NOMO-1 (cell line): Measurements from ENCODE around the gene MYOM1.
"Not testable (repeated sequence)": the region's sequence is repeated elsewhere in the genome, so short reads cannot be mapped to it uniquely, and the experiment has no call there.

ENCODE experiments used
- DNase-seq, 2 experiments: peaks; one replicate each; lab custom pipeline; 2025; ENCODE audit not compliant: unreplicated experiment in 2 of 2; lab: John Stamatoyannopoulos, UW

MYOM1 gene

DNA sequence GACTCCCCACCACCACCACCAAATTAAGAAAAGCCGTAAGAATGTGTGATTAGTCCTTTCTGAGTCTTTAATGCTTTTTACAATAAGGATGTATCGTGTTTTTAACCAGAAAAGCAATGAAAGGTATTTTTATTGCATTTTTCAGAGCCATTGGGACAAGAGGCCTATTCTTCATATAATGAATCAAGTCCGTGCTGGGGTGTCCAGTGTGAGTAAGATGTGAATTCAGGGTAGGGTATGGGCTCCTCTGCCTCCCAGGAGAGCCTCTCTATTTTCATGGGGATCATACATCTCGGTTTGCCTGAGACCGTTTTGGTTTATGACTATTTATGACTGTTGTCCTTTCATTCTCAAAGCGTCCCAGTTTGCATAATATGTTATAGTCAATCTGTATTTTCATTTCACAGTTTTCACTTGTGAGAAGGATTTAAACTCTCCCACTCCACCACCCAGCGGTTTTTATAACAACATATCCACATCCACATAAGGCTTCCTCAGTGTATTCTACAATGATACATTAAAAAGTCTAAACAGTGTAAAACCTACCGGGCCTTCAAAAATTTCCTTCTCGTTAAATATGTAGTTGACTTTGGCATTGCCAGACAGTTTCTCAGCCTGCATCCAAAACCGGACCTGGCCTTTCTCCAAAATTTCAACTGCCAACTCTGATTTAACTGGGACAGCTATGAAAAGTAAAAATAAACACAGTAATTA, 126.0 kb downstream of the MYOM1 start:
- DNase-seq: no peak

DNA sequence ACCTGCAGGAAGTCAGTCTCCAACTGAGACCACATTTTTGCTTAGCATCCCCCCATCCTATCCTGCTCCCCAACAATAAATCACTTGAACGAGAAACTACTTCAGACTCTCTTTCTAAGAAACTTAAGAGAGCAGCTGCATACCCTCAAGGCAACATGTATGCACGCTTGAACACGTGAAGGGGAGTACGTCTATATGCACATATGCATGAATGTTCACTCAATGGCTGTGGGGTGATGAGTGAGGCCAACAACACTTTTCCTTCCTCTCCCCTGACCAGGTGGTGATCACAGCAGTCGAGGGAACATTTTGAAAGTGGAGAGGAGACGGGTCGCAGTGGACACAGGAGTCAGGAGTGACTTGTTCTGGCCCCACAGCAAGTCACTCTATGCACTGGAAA, 127.0 kb downstream of the MYOM1 start:
- no peak for DNase-seq

DNA sequence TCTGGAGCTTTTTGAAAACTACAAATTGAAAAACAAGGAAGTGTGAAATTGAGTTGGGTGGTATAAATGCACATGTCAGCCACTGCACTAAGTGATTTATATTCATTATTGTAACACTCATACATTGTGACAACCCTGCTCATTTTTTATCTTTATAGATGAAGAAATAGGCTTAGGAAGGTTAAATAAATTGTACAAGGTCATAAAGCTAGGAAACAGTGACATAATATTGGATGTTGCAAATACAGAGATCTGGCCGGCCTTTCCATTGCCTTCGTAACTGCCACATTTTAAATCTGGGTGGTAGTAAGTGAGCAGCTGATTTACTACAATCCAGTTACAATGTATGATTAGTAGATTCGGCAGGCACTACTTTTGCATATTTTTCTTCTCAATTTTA, 130.2 kb downstream of the MYOM1 start:
- peak; percentile 65 to 88 for DNase-seq

DNA sequence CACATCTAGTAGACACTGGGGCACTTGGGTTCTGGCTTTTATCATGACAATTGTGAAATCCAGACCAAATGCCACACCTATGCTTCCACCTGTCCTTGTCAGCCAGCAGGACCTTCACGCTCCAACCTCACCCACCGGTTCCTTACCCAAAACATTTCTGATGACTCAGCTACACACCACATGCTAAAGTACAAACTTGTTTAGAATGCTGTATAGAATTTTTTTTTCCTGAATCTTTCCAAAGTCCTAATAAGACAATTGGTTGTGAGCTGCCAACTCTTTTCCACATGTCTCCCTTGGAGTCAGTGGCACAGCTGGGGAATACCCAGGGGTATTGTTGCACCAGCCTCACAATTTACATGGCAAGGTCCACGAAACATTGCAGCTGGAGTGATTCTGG, 131.3 kb downstream of the MYOM1 start:
- DNase-seq: no peak

DNA sequence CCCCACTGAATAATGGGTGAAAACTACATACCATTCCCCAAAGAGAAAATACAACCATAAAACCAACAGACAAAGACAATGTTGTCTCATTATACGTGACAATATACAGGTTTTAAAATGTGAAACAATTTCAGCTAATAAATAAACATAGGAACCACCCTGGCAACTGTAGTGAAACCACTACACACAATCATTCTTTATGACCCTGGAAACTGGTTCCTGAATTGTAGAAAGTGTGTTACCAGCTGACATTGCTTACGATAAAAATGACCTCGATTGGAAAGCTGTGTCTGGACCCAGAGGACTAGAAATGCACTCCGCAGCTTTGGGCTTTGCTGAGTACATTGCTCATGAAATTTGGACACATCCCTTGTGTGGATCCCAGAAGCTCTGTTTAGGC, 132.9 kb downstream of the MYOM1 start:
- DNase-seq: peak; percentile 9 to 55

DNA sequence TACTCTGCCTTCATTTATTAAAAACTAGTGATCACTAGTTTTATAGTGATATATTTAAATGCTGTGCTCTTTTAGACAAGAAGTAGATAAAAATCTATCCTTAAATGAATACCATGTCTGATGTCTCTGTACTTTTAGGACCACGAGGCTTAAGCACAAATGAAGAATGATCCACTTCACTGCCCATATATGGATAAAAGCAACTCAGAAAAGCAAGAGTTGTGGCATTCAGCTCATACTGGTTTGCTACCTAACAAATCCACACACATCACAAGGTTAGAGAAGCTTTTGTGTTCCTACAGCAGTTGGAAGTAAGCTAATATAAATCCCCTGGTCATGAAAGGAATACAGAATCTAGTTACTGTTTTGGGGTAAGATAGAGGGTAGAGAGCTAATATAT, 134.2 kb downstream of the MYOM1 start:
- no peak for DNase-seq

DNA sequence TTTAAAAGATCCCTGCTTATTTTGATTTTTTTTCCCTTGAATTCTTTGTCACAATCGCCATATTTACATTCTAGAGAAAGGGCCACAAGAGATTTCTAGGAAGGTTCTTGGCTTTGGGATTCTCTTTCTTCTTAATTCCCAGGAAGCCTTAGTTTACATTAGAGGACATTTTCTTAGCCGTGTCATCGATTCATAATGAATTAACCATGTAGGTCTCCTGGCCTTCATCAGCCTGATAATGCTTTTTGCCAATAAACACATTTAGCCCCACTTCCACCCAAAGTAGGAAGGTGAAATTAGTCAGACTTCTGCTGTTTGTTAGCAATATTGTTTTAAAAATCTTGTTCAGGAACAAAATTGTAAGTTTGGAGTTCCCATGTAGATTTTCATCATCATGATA, 135.6 kb downstream of the MYOM1 start:
- DNase-seq: no peak

DNA sequence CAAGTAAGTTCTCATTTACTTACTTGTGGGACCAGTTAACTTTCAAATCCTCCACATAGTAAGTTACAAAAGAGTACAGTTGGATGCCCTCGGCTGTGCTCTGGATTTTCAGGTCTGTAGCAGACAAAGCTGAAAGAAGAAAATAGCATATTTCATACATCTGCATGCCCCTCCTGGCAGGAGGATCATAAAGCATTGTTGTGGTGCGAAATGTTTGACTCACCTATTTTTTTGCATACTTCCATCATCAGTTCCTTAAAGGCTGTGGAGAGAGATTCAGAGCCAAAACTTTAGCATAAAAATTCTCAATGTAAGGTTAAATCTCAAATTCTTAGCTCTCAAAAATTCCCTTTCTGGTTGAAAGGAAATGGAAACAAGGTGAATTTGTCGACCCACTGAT, 136.0 kb downstream of the MYOM1 start:
- no peak for DNase-seq

DNA sequence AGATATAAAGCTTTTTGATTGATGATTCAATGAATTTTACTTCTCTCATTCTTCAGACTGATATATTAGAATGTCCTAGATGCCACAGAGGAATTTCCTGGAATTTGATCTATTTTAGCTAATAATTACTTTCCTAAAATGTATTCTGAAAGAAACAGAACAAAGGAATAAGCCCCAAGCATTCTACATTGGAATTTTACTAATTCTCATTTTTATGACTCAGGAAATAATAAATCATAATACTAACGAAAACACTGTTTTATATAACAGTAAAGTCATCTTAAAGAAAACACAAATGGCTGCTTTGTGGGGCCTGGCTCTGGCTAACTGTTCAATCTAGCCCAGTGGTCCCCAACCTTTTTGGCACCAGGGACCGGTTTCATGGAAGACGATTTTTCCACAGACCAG, 138.2 kb downstream of the MYOM1 start:
- DNase-seq: no peak

DNA sequence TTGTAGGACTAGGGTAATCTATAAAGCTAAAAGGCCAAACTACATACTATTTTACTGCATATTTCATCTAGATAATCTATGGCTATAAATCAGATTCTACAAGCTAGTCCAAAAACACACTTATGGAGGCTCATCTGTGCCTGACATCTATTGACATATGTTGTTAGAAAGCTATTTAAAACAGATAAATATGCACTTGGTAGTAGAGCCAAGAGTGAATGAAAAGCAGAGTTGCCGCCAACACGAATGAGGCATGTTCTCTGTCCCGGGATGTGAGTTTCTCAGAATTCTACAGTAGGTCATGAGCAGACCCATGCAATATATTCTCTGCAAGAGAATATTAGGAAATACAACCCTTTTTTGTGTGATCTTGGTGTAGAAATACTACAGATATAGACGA, 140.1 kb downstream of the MYOM1 start:
- no peak for DNase-seq

DNA sequence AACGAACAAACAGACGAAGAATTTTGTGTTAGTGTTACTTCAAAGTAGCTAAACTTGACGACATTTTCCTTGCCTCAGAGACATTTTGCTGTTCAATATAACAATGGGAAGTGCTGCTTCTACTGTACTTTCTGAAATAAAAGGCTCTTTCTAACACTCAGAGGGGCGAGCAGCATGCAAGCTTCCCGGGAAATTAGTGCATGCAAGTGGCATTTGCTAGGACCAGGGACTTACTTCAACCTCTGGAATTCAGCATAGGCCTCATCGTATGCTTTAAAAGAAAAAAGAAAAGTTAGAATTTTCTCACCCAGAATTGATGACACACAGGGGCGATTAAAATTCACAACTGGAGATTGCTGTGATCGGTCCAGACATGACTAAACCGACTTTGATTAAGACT, 144.3 kb downstream of the MYOM1 start:
- DNase-seq: no peak

DNA sequence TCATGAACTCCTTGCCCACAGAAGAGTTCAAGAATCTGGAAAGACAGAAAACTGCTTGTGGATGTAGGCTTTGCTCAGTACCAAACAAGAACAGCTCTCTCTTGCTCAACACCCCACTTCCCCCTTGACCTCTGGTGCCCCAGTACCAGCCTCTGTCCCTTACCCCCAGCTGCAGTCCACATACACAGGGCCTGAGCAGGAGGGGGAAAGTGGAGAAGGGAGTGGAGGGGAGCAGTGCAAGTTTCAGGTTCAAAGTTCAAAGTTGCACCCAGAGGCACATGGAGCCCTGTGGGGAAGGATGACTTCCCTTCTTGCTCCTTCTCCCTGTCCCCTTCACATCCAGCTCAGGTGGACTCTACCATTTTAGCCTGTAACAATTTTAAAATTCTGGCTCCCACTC, 145.7 kb downstream of the MYOM1 start:
- peak; percentile 16 to 53 for DNase-seq

DNA sequence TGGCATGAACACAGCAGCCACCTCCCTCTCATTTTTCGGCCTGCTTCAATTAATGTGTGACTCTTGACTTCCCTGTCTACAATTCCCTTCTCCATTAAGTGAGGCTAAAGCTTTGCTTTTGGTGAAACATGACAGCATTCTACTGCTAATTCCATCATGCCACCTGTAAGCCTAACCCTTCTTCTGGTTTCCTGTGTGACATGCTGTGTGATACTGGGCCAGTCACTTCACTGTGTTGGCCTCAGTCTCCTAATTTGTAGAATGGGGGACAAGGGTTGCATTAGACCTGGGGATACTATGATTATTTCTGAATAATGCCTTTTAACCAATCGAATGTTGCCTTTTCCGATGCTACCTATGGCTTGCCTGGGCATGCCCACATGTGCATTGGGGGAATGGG, 146.4 kb downstream of the MYOM1 start:
- not testable (repeated sequence) for DNase-seq

DNA sequence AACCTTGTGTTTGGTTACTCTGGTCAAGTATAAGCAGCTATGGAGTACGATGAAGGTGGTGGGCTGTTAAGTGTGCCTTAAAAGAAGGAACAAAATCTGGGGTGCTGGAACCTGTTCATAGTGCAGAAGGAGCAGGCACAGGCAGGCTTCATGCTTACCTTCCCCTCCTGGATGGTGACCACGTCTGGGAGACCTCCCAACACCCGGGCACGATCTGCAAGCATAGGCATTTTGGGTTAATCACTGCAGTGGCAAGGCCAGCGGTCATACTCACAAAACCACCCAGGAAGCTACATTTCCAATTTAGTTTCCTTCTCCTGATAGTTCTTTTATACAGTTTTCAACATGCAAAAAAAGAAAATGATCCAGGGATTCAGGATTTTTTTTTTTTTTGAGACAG, 148.1 kb downstream of the MYOM1 start:
- DNase-seq: no peak

DNA sequence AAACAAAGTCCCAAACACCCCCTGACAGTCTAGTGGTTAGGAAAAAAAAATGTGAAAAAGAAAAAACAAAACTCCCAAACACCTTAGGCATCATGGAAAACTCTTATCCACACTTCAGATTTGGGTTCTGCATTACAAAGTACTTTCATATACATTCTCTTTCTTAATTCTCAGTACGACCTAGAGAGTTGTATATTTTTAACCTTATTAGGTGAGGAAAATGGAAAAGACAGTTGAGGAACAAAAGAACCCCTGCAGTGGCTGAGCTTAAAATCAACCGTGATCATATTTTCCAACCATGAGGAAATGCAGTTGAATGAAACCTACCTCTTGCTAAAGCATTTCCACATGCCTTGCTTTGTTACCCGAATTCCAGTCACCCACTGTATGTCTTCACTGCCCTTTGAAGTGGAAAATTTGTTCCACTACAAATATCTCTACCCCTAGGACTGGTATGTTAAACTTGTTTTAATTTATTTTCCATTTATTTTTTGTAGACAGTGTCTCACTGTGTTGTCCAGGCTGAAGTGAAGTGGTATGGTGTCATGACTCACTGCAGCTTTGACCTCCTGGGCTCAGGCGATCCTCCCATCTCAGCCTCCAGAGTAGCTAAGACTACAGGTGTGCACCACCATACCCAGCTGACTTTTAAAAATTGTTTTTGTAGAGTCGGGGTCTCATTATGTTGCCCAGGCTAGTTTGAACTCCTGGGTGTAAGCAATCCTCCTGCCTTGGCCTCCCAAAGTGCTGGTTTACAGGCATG, 149.9 kb downstream of the MYOM1 start:
- no peak for DNase-seq

DNA sequence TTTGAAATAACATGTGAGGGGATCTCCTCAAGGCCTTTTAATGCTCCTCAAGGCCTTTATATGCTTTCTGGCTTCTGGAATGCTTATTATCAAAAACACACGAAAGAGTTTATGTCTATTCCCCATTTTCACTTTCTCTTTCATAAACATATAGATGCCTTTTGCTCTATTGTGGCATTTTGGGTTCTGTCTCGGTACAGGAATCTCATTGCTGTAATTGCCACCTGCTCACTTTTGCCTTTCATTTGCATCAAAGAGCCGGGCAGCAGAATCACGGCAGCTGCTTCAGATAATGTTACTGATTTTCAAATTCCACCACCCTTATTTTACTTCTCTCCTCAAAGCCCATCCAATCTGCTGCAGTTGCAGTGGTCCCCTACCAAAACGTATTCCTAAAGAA, 152.0 kb downstream of the MYOM1 start:
- DNase-seq: peak in 1 of 2 experiments; percentile 14

DNA sequence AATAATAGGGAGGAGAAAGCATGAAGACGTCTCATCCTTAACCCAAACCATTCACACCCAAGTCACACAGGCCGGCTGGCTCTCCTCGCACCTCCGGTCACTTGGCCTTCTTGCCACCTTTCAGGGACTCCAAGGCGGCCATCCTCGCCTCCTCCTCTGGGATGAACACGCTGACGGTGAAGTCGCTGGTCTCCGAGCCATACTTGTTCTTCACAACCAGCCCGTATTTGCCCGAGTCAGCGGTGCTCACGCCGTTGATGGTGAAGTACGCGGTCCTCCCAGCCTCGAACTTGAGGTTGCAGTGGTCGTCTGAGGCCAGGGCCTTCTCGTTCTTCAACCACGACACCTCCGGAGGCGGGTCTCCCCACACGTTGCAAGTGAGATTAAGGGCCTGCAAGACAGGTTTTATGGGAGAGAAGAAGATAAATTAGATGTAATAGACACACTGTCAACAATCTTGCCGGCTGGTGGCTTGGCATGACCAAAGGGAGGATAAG, 152.6 kb downstream of the MYOM1 start:
- DNase-seq: no peak

DNA sequence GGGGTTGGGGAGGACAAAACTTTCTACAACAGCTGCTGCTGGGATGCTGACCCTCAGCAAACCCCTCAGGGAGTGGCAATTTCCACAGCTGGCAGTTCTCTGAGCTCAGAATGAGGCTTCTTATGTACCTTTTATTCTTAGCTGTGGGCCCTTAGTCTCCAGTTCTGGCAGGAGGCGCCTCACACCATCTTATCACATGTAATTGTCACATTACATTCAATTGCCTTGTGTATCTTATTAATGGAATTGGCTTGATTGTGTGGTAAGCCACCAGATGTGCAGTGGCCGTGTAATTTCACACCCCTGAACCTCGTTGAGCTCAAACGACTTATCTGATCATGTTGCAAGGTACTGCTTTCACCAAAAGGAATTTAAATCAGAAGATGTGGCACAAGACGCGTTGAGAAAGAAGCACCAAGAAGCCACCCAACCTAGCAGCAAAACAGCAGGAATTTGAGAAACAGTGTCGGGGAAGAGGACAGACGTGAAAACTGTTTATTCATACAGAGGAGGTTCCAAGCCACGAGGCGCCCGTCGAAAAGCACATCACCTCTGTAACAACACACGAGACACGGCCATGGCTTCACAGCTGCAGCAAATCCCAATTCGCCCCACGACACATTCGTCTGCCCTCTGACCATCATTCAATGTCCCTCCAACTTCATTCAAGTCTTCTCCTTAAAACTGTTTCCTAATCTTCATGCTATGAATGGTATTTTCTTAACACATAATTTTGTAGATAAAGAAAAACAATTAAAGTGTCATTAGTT, 153.2 kb downstream of the MYOM1 start:
- no peak for DNase-seq

DNA sequence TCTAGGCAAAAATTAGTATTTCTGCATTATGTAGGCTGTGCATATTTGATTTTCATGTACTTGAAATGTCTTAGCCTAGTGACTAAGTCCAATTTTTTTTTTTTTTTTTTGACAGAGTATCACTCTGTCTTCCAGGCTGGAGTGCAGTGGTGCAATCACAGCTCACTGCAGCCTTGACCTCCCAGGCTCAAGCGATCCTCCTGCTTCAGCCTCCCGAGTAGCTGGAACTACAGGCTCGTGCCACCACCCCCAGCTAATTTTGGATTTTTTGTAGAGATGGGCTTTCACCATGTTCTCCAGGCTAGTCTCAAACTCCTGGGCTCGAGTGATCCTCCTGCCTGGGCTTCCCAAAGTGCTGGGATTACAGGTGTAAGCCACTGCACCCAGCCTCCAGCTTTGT, 156.0 kb downstream of the MYOM1 start:
- DNase-seq: not testable (repeated sequence)

DNA sequence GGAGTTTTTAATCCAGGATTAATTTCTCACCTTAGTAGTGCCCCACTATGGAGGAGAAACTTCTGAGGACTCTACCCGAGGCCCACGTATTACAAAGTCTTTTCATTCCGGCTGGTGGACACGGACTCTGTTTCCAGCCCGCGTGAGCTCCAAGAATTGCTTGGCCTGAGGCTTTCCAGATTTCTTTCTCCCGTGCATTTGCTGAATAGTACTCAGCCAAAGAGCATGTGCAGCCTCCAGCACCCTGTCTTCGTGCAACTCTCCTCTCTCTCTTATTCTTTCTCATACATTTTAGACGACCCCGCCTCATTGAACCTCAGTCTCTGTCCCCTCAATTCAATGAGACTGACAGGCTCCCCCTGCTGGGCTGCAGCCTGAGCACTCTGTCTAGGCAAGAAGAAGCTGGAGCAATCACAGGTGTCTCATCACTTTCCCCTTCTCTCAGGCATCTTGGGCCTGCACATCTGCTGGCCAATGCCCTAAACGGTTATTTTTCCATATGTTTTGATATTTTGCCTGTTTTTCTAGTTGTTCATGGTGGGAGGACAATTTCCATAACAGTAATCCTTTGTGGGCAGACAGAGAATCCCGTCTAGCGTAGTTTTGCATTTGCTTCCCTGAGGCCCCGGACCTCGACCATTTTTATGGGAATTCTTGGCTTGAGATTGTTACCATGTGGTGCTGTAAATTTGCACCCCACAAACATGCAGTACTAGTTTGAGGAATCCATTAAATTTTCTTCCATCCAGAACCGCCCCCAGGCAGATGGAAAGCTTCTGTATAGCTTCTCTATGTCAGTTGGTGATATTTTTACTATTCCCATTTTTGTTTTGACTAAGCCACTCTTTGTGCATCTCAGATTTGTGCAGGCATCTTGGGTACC, 156.7 kb downstream of the MYOM1 start:
- peak; percentile 4 to 7 for DNase-seq
